MCF 10A (cell line): ENCODE measurements around the gene ARVCF. TPM values are rescaled to one million over a fixed set of nuclear protein-coding genes. Genes with fewer than 3 reads are reported as not detected.

Experiments
- BruUV-seq: library from RNA; stranded (reverse); fragments of 400-500 nt; replicated peaks from 2 replicates; lab custom pipeline; 2021; lab: Mats Ljungman, UMichigan
- CTCF ChIA-PET: fragments of 300-600 bp; sonication (Branson Sonifier 250); formaldehyde crosslinking; extraction: SDS; loops from one replicate; lab custom pipeline; 2021; ENCODE audit warnings: antibody characterized with exemption, inconsistent platforms; lab: Yijun Ruan, JAX
- POLR2A ChIA-PET: fragments of 300-600, 350-650 bp; sonication (Branson Sonifier 250); formaldehyde crosslinking; extraction: SDS; loops from one replicate; lab custom pipeline; 2020; ENCODE audit warnings: antibody characterized with exemption, inconsistent platforms; lab: Yijun Ruan, JAX
- DNase-seq: peaks from one replicate; pipeline ENCODE4 v3.0.0-alpha.2; 2018; ENCODE audit not compliant: unreplicated experiment
- H3K27ac Mint-ChIP-seq: one replicate; pipeline ENCODE4 v1.8.0; 2022; ENCODE audit warnings: mild to moderate bottlenecking, low read depth, mixed read lengths; ENCODE audit not compliant: unreplicated experiment
- H3K27me3 Mint-ChIP-seq: one replicate; pipeline ENCODE4 v1.8.0; 2022; ENCODE audit warnings: mixed read lengths; ENCODE audit not compliant: insufficient read depth, unreplicated experiment
- H3K36me3 Mint-ChIP-seq: one replicate; pipeline ENCODE4 v1.8.0; 2022; ENCODE audit warnings: mild to moderate bottlenecking, moderate library complexity, mixed read lengths; ENCODE audit not compliant: insufficient read depth, unreplicated experiment
- H3K4me1 Mint-ChIP-seq: one replicate; pipeline ENCODE4 v1.8.0; 2022; ENCODE audit warnings: mixed read lengths; ENCODE audit not compliant: insufficient read depth, unreplicated experiment
- H3K4me3 Mint-ChIP-seq: one replicate; pipeline ENCODE4 v1.8.0; 2022; ENCODE audit warnings: mild to moderate bottlenecking, moderate library complexity, mixed read lengths; ENCODE audit not compliant: unreplicated experiment
- H3K9me3 Mint-ChIP-seq: one replicate; pipeline ENCODE4 v1.8.0; 2022; ENCODE audit warnings: mixed read lengths; ENCODE audit not compliant: unreplicated experiment
- intact Hi-C: fragments of 100-400 bp; cut with micrococcal nuclease; formaldehyde crosslinking; loops from 2 replicates; pipeline ENCODE4 v1.14.1; 2022
- total RNA-seq: library from RNA; stranded (reverse); gene quantifications from 2 replicates; pipeline ENCODE4 v1.2.3, GENCODE V29; 2022
- TF ChIP-seq, protein P1 (sequence below): fragments of 200-600 bp; IDR thresholded peaks from one replicate; pipeline ENCODE4 v1.8.0; 2022; ENCODE audit warnings: antibody characterized with exemption, mild to moderate bottlenecking; ENCODE audit not compliant: unreplicated experiment

ARVCF gene
- total RNA-seq, 1 experiment from 2014 or later = 7.5 TPM

DNA sequence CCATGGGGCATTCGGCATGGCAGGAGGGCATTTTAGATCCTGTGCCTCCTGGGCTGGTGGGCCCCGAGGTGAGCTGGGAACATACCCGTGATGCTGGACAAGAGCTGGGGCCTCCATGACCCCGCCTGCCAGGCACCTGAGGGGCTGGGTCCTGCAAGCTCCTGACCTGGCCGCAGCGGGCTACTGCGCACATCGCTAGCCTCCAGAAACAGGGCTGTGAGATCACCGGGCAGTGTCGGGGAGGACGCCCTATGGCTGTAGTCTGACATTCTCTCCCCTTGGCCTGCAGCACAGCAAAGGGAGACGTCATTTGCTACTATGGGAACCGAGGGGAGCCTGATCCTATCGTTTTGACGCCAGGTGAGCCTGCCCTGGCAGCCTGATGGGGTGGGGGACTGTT, 39.0 kb upstream of the ARVCF start:
- BruUV-seq = no TSS peak
- ChIA-PET CTCF (no interaction called here), POLR2A (no interaction called here)
- Mint-ChIP-seq H3K4me1 (no peaks in the 10 kb centered on the region), H3K4me3 (no peak overlapping the region), H3K36me3 (peaks cover 16% of the 10 kb centered on the region), H3K27me3 (no peaks in the 10 kb centered on the region), H3K27ac (peak overlapping the region; percentile 35), H3K9me3 (no peaks in the 10 kb centered on the region)
- TF ChIP-seq, protein P1, sequence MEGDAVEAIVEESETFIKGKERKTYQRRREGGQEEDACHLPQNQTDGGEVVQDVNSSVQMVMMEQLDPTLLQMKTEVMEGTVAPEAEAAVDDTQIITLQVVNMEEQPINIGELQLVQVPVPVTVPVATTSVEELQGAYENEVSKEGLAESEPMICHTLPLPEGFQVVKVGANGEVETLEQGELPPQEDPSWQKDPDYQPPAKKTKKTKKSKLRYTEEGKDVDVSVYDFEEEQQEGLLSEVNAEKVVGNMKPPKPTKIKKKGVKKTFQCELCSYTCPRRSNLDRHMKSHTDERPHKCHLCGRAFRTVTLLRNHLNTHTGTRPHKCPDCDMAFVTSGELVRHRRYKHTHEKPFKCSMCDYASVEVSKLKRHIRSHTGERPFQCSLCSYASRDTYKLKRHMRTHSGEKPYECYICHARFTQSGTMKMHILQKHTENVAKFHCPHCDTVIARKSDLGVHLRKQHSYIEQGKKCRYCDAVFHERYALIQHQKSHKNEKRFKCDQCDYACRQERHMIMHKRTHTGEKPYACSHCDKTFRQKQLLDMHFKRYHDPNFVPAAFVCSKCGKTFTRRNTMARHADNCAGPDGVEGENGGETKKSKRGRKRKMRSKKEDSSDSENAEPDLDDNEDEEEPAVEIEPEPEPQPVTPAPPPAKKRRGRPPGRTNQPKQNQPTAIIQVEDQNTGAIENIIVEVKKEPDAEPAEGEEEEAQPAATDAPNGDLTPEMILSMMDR = no peak
- no peak for DNase-seq
- intact Hi-C loops = no loop called here

- intact Hi-C loops = no loop called here
- DNase-seq = no peak
- no TSS peak for BruUV-seq
- H3K4me3 Mint-ChIP-seq = no peak overlapping the region
- TF ChIP-seq, protein P1 = no peak
- no peak overlapping the region for H3K27ac Mint-ChIP-seq
- ChIA-PET POLR2A (no interaction called here), CTCF (no interaction called here)
- no peaks in the 10 kb centered on the region for H3K27me3 Mint-ChIP-seq
- H3K36me3 Mint-ChIP-seq = peaks cover 16% of the 10 kb centered on the region
- H3K4me1 Mint-ChIP-seq = no peaks in the 10 kb centered on the region
- H3K9me3 Mint-ChIP-seq = no peaks in the 10 kb centered on the region
These were observed 38.5 kb upstream of the ARVCF start for GRCh38 chr22:20055144-20055543.

GRCh38 chr22:20054485-20054884, 37.9 kb upstream of the ARVCF start:
- H3K9me3 Mint-ChIP-seq = no peaks in the 10 kb centered on the region
- ChIA-PET POLR2A (no interaction called here), CTCF (no interaction called here)
- no peak overlapping the region for H3K27ac Mint-ChIP-seq
- H3K27me3 Mint-ChIP-seq = no peaks in the 10 kb centered on the region
- intact Hi-C loops = no loop called here
- BruUV-seq = no TSS peak
- H3K36me3 Mint-ChIP-seq = peaks cover 21% of the 10 kb centered on the region
- TF ChIP-seq, protein P1 = no peak
- no peaks in the 10 kb centered on the region for H3K4me1 Mint-ChIP-seq
- H3K4me3 Mint-ChIP-seq = no peak overlapping the region
- no peak for DNase-seq

DNA sequence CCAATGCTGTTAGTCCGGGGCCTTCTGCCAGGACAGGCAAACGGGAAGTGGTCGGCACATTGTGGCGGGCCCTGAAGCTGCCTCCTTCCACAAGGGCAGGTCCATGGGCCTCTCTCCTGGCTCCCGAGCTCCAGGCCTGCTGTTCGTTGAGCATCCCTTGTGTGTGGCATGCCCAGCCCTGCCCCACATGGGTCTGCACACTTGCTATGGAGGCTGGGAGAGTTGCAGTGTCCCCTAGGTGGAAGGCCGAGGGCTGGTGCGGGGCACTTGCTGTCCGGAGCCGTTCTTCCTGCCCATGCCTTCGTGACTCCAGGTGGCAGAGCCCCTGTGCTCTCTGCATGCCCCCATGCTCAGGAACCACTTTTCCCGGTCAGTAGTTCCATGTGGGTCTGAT, 37.4 kb upstream of the ARVCF start:
- Mint-ChIP-seq H3K4me1 (no peaks in the 10 kb centered on the region), H3K4me3 (no peak overlapping the region), H3K9me3 (no peaks in the 10 kb centered on the region), H3K27ac (no peak overlapping the region), H3K27me3 (no peaks in the 10 kb centered on the region), H3K36me3 (peaks cover 25% of the 10 kb centered on the region)
- no peak for DNase-seq
- ChIA-PET POLR2A (no interaction called here), CTCF (interaction anchor here (0.5 kb wide), 1 partner anchor 100 kb away, joined by 6 read pairs; no protein-coding TSS in a partner anchor)
- TF ChIP-seq, protein P1 = no peak
- intact Hi-C loops = no loop called here
- no TSS peak for BruUV-seq
